Measurements from ENCODE around the gene ZSCAN5C.
"Not testable (repeated sequence)": the region's sequence is repeated elsewhere in the genome, so short reads cannot be mapped to it uniquely, and the experiment has no call there.

ZSCAN5C gene
- total RNA-seq: 0 reads per million in 2 donors

DNA sequence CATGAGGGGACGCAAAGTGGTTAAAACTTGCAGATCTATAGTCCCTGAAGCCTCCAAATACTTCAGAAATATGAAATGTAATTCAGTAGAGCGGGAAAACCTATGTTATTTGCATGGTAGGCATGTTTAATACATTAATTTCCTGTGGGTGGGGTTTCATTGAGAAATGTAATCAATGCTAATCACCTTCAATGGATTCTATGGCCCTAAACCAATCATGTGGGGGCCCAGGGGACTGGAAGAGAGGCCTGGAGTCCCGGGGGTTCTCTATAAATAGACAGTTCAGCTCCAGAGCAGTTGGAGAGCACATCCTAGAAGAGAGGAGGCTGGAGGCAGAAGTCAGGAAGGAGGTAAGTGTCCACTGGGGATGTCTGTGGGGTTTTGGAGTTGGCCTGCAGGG, at the start of gene ZSCAN5C:
ZSCAN5C (plus strand) TSS at position 301 of the 400 bp plus-strand sequence. CDS start 3,641 bp downstream, outside the sequence.
- DNase-seq: no peak

GRCh38 chr19:56152644-56153043, 49.4 kb upstream of the ZSCAN5C start:
- DNase-seq: no peak

DNA sequence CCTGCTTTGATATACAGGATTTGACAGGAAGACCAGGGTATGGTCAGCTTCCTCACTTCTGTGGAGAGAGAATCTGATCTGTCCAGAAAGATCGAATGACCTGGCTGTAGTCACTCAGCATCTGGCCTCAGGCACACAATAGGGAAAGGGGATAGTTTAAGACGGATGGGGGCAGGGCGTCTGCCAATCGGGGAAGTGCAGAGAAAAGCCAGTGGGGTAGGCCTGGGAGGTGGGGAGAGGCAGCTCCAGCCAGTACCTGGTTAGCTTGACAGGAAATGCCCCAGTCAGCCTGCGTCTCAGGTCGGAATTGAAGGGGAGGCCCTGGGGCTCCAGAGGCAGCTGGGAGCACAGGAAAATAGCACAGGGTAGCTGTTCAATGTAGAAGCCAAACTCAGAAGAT, 48.6 kb upstream of the ZSCAN5C start:
- no peak for DNase-seq

- DNase-seq: no peak
Observed at GRCh38 chr19:56155124-56155687, 46.9 kb upstream of the ZSCAN5C start.

DNA sequence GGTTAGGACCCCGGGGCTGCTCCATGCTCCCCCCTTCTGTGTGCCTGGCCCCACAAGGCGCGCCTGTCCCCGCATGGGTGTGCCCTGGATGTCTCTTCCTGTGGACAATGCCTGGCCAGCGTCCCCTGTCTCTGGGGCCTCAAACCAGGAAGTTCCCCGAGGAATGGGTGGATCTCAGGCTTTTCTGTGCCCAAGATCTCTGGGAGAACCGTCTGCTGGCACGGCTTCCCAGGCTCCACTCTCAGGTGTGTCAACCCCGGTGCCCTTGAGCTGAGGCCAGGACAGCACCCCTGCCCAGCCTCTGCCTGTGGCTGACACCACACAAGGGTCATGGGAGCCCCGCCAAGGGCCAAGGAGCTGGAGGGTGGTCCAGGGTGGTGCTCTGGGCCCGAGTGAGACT, 45.3 kb upstream of the ZSCAN5C start:
- no peak for DNase-seq

DNA sequence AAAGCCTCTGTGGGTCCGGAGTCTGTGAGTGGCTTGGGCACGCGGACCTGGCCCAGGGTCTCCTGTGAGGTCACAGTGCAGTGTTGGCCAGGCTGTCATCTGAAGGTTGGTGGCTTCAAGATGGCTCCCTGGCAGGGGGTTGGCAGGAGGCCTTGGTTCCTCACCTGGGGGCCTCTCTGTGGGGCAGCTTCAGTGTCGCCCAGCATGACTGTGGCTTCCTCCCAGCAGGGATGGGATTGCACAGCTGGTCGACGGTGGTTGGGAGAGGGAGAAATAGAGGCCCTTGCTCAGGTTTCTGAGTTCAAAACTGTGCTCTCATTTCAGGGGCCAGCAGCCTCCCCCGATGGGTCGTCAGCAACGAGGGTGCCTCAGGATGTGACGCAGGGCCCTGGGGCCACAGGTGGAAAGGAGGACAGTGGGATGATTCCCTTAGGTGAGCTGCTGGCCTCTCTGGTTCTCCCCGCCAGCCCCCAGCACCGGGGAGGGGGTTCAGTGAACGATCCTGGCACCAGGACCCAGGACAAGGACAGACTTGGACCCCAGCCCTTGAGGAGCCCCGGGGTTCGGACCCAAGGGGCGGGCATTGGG, 43.8 kb upstream of the ZSCAN5C start:
- DNase-seq: no peak

GRCh38 chr19:56159009-56159559, 43.0 kb upstream of the ZSCAN5C start:
- DNase-seq: no peak

DNA sequence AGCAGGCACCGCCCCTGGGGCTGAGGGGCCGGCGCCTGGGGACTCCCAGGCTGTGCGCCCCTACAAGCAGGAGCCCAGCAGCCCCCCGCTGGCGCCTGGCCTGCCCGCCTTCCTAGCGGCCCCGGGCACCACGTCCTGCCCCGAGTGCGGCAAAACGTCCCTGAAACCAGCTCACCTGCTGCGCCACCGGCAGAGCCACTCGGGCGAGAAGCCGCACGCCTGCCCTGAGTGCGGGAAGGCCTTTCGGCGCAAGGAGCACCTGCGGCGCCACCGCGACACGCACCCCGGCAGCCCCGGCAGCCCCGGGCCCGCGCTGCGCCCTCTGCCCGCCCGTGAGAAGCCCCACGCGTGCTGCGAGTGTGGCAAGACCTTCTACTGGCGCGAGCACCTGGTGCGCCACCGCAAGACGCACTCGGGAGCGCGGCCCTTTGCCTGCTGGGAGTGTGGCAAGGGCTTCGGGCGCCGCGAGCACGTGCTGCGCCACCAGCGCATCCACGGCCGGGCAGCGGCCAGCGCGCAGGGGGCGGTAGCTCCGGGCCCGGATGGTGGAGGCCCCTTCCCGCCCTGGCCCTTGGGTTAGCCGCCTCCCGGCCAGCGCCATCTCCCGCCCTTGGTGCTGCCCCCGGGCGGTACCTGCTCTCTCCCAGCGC, 42.3 kb upstream of the ZSCAN5C start:
- DNase-seq: no peak

GRCh38 chr19:56161534-56161933, 40.5 kb upstream of the ZSCAN5C start:
- no peak for DNase-seq

DNA sequence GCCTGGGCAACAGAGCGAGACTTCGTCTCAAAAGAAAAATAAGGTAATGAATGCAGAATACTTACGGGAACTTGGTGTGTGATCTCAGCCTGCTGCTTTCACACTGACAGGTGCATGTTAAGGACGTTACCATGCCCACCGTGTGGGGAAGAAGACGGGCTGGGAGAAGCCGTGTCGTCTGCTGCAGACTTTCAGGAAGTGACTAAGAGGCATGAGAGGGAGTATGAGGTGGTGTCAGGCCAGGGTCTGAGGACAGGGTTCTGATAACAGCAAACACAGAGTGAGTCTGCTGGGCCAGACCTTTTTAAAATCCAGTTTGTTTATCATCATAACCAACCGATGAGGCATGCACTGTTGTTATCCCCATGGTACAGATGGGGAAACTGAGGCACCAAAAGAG, 39.8 kb upstream of the ZSCAN5C start:
- no peak for DNase-seq

GRCh38 chr19:56163097-56163496, 39.0 kb upstream of the ZSCAN5C start:
- no peak for DNase-seq

- DNase-seq: no peak
Observed at GRCh38 chr19:56167064-56167578, 35.0 kb upstream of the ZSCAN5C start.

DNA sequence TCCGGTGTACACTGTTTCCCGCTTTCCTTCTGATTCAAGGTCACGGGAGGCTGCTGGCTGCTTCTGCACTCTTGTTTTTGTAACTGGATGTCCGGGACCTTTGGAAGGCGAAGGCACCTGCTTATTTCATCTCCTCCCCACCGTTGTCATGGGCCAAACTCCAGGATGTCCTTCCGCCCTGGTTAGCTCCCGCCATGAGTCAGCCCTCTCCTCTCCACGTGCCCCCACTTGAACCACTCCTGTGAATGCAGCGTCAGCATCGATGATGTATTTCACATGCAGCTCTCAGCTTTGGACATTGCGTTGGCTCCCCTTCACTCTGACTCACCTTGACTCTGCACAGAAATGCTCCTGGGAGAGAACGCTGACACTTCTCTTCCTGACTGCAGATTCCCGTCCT, 31.8 kb upstream of the ZSCAN5C start:
- no peak for DNase-seq

- no peak for DNase-seq
Observed at GRCh38 chr19:56174086-56174485, 28.0 kb upstream of the ZSCAN5C start.

GRCh38 chr19:56174550-56174949, 27.5 kb upstream of the ZSCAN5C start:
- DNase-seq: no peak

- DNase-seq: not testable (repeated sequence)
Observed at GRCh38 chr19:56175861-56176307, 26.2 kb upstream of the ZSCAN5C start, which contains the start of gene GALP. GALP (plus strand) TSS chr19:56176008; CDS start chr19:56177109, 1,101 bp downstream.

DNA sequence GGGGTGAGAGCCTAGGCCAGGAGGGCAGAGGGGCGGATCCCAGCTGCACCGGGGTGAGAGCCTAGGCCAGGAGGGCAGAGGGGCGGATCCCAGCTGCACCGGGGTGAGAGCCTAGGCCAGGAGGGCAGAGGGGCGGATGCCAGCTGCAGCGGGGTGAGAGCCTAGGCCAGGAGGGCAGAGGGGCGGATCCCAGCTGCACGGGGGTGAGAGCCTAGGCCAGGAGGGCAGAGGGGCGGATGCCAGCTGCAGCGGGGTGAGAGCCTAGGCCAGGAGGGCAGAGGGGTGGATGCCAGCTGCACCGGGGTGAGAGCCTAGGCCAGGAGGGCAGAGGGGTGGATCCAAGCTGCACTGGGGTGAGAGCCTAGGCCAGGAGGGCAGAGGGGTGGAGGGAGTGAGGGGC, 25.8 kb upstream of the ZSCAN5C start:
- not testable (repeated sequence) for DNase-seq

GRCh38 chr19:56176881-56177280, 25.2 kb upstream of the ZSCAN5C start:
- DNase-seq: no peak

GRCh38 chr19:56177564-56178243, 24.4 kb upstream of the ZSCAN5C start:
- no peak for DNase-seq

DNA sequence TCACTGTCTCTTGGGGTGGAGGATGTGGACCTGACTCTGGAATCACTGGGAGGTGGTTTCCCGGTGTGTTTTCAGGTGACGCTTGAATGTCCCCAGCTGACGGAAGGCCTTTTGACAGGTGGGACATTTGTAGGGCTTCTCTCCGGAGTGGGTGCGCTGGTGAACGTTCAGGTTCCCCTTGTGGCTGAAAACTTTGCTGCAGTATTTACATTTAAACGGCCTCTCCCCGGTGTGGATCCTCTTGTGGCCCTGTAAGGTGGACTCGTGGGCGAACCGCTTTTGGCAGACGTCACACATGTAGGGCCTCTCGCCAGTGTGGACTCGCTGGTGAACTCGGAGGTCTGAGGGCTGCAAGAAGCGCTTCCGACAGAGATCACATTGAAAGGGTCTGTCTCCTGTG, 12.3 kb upstream of the ZSCAN5C start:
- DNase-seq: no peak

GRCh38 chr19:56191115-56191514, 11.0 kb upstream of the ZSCAN5C start:
- no peak for DNase-seq

- DNase-seq: no peak
Observed at GRCh38 chr19:56191711-56192110, 10.4 kb upstream of the ZSCAN5C start.
